Head of caudate nucleus (tissue), 42 donors: ENCODE results near the gene SEPTIN5.

Experiments
- DNase-seq, 42 donors: peaks; one replicate each; pipeline versions ENCODE4 v3.0.0 to v3.0.0-alpha.2; 2020 to 2021; ENCODE audit warnings: mixed read lengths in 7 of 42
- intact Hi-C: fragments of 100-400 bp; cut with DNase I; formaldehyde crosslinking; loops from one replicate; pipeline ENCODE4 v1.15.0; 2022

The SEPTIN5 gene

GRCh38 chr22:19739448-19739895 lies 25.2 kb downstream of the SEPTIN5 start:
- intact Hi-C loops, result no loop called here
- no peak for DNase-seq

GRCh38 chr22:19739911-19740449 lies 25.7 kb downstream of the SEPTIN5 start:
- intact Hi-C loops, result no loop called here
- no peak for DNase-seq

- intact Hi-C loops, result no loop called here
- no peak for DNase-seq
These were observed 26.3 kb downstream of the SEPTIN5 start for GRCh38 chr22:19740586-19740985.

GRCh38 chr22:19741053-19741452 lies 26.8 kb downstream of the SEPTIN5 start:
- intact Hi-C loops, result no loop called here

GRCh38 chr22:19742160-19743066 lies 28.1 kb downstream of the SEPTIN5 start:
- intact Hi-C loops, result no loop called here
- DNase-seq, result peak in 2 of 42 donors; percentile 28 to 46

More at GRCh38 chr22:19741053-19741452, 26.8 kb downstream of the SEPTIN5 start:
- no peak for DNase-seq

- no peak for DNase-seq
- intact Hi-C loops, result no loop called here
These were observed 28.8 kb downstream of the SEPTIN5 start for GRCh38 chr22:19743081-19743480.

GRCh38 chr22:19743651-19744050 lies 29.3 kb downstream of the SEPTIN5 start:
- intact Hi-C loops, result no loop called here
- DNase-seq, result no peak

- intact Hi-C loops, result no loop called here
- no peak for DNase-seq
These were observed 30.2 kb downstream of the SEPTIN5 start for GRCh38 chr22:19744350-19745006.

- DNase-seq, result no peak
- intact Hi-C loops, result no loop called here
These were observed 31.1 kb downstream of the SEPTIN5 start for GRCh38 chr22:19745155-19746101.

GRCh38 chr22:19746726-19747125 lies 32.4 kb downstream of the SEPTIN5 start:
- intact Hi-C loops, result no loop called here
- DNase-seq, result no peak

GRCh38 chr22:19747551-19747950 lies 33.2 kb downstream of the SEPTIN5 start:
- intact Hi-C loops, result no loop called here
- DNase-seq, result no peak

- no peak for DNase-seq
- intact Hi-C loops, result no loop called here
These were observed 33.8 kb downstream of the SEPTIN5 start for GRCh38 chr22:19748139-19748538.

GRCh38 chr22:19748991-19749664 lies 34.8 kb downstream of the SEPTIN5 start:
- no peak for DNase-seq
- intact Hi-C loops, result no loop called here

- DNase-seq, result no peak
- intact Hi-C loops, result no loop called here
These were observed 35.6 kb downstream of the SEPTIN5 start for GRCh38 chr22:19749876-19750275.

GRCh38 chr22:19750507-19751490 lies 36.5 kb downstream of the SEPTIN5 start:
- no peak for DNase-seq
- intact Hi-C loops, result no loop called here

- intact Hi-C loops, result no loop called here
- no peak for DNase-seq
These were observed 37.4 kb downstream of the SEPTIN5 start for GRCh38 chr22:19751497-19752245.
